K562 (cell line): Measurements from ENCODE around the gene SF3B3. TPM values are rescaled to one million over a fixed set of nuclear protein-coding genes. Genes with fewer than 3 reads are reported as not detected.

Experiments
- ATAC-seq: fragments of 200-7000 bp; cut with Tn5 transposase; 3 replicates; pipeline ENCODE4 v1.9.1; 2020; ENCODE audit warnings: moderate library complexity
- BruUV-seq: library from RNA; stranded (reverse); fragments of 400-500 nt; replicated peaks from 2 replicates; lab custom pipeline; 2021; lab: Mats Ljungman, UMichigan
- CTCF ChIA-PET: fragments of 300-600 bp; formaldehyde crosslinking; extraction: SDS; loops from one replicate; lab custom pipeline; 2021; ENCODE audit warnings: low intra/inter-chr PET ratio; lab: Yijun Ruan, JAX
- POLR2A ChIA-PET: fragments of 300-600, 350-650 bp; sonication (Branson Sonifier 250); formaldehyde crosslinking; extraction: SDS; loops from one replicate; lab custom pipeline; 2021; ENCODE audit warnings: antibody characterized with exemption, inconsistent platforms; lab: Yijun Ruan, JAX
- DNase-seq, 4 experiments: peaks; one replicate each; pipeline versions ENCODE4 v3.0.0 to v3.0.0-alpha.2; 2011 to 2018; ENCODE audit warnings: low spot score in 3 of 4, mixed read lengths in 3 of 4; ENCODE audit errors: extremely low read depth in 1 of 4
- FAIRE-seq: peaks from 2 replicates; lab custom pipeline; 2011; peaks lifted over from hg19 to GRCh38; lab: Jason Lieb, UNC
- H2AFZ ChIP-seq: 2 replicates; pipeline ENCODE4 v1.6.0; 2011; ENCODE audit warnings: low read depth, low read length, control low read depth, inconsistent platforms
- H3K27ac ChIP-seq: fragments of 200-600 bp; 3 replicates; pipeline ENCODE4 v1.8.0; 2011; ENCODE audit warnings: low read depth, mild to moderate bottlenecking, control low read depth, inconsistent platforms, low read length, moderate library complexity, mixed read lengths; ENCODE audit errors: extremely low read depth
- H3K27me3 ChIP-seq, 2 experiments: fragments of 300-600 bp in 1 of 2; 2 replicates in 1 of 2; 3 replicates in 1 of 2; pipeline versions ENCODE4 v1.6.0 to v1.8.0; 2011; ENCODE audit warnings: inconsistent platforms in 2 of 2, low read length in 2 of 2, mild to moderate bottlenecking in 1 of 2, mixed read lengths in 1 of 2, moderate library complexity in 1 of 2; ENCODE audit not compliant: control insufficient read depth in 2 of 2, insufficient read depth in 2 of 2
- H3K36me3 ChIP-seq: fragments of 300-600 bp; 3 replicates; pipeline ENCODE4 v1.8.0; 2011; ENCODE audit warnings: mild to moderate bottlenecking, low read length, inconsistent platforms; ENCODE audit not compliant: control insufficient read depth, insufficient read depth
- H3K4me1 ChIP-seq, 2 experiments: fragments of 200-600 bp in 1 of 2; replicated peaks in 1 of 2; 2 replicates in 1 of 2; 3 replicates in 1 of 2; pipeline versions ENCODE4 v1.5.1 to v1.8.0; 2011; ENCODE audit warnings: inconsistent platforms in 2 of 2, low read length in 2 of 2, mild to moderate bottlenecking in 1 of 2, mixed read lengths in 1 of 2, moderate library complexity in 1 of 2; ENCODE audit not compliant: control insufficient read depth in 2 of 2, insufficient read depth in 2 of 2
- H3K4me2 ChIP-seq: 2 replicates; pipeline ENCODE4 v1.6.1; 2011; ENCODE audit warnings: low read length, control low read depth, inconsistent platforms, mixed read lengths; ENCODE audit not compliant: insufficient read depth
- H3K4me3 ChIP-seq: fragments of 200-600 bp; sonication (generic), shearing (Covaris generic); 2 replicates; pipeline ENCODE4 v1.5.1; 2016; ENCODE audit warnings: control low read depth, inconsistent platforms
- H3K79me2 ChIP-seq: fragments of 200-600 bp; 3 replicates; pipeline ENCODE4 v1.8.0; 2011; ENCODE audit warnings: low read length, inconsistent platforms; ENCODE audit not compliant: control insufficient read depth, insufficient read depth
- H3K9ac ChIP-seq, 2 experiments: 2 replicates each; pipeline versions ENCODE4 v1.6.0 to v1.6.1; 2011; ENCODE audit warnings: low read depth in 2 of 2, low read length in 2 of 2, control low read depth in 1 of 2, inconsistent platforms in 1 of 2, mild to moderate bottlenecking in 1 of 2, mixed read lengths in 1 of 2; ENCODE audit not compliant: insufficient read depth in 1 of 2
- H3K9me1 ChIP-seq: one replicate; pipeline ENCODE4 v1.6.0; 2011; ENCODE audit warnings: inconsistent platforms, mild to moderate bottlenecking, low read length, moderate library complexity; ENCODE audit not compliant: control insufficient read depth, insufficient read depth
- H3K9me3 ChIP-seq: replicated peaks from 2 replicates; pipeline ENCODE4 v1.5.1; 2011; ENCODE audit warnings: low read depth, low read length, inconsistent platforms; ENCODE audit not compliant: control insufficient read depth, insufficient read depth
- H4K20me1 ChIP-seq: replicated peaks from 2 replicates; pipeline ENCODE4 v1.6.1; 2011; ENCODE audit warnings: low read length, inconsistent platforms, mixed read lengths; ENCODE audit not compliant: control insufficient read depth, insufficient read depth
- BRD4 ChIP-seq: fragments of 200-600 bp; sonication (generic); IDR thresholded peaks from 2 replicates; pipeline ENCODE4 v1.6.1; 2017; ENCODE audit warnings: inconsistent platforms
- C11orf30 ChIP-seq: fragments of 450-650 bp; IDR thresholded peaks from 2 replicates; pipeline ENCODE4 v1.6.1; 2016; ENCODE audit warnings: low read depth, mild to moderate bottlenecking
- ETV6 ChIP-seq, 3 experiments: fragments of 150-350 bp in 1 of 3; sonication (generic) in 1 of 3; formaldehyde crosslinking in 1 of 3; IDR thresholded peaks; 2 replicates each; pipeline versions ENCODE4 v1.6.1 to v1.8.0; 2014 to 2022; ENCODE audit warnings: borderline replicate concordance in 2 of 3, low read depth in 2 of 3, antibody characterized with exemption in 1 of 3, low read length in 1 of 3, mild to moderate bottlenecking in 1 of 3, missing genetic modification reagents in 1 of 3
- GTF2B ChIP-seq: IDR thresholded peaks from 2 replicates; pipeline ENCODE4 v1.6.1; 2011; ENCODE audit not compliant: insufficient read length; ENCODE audit errors: extremely low read depth
- HMG20A ChIP-seq: fragments of 450-650 bp; formaldehyde crosslinking; conservative IDR thresholded peaks from 2 replicates; pipeline ENCODE4 v1.4.0; 2020; ENCODE audit warnings: mild to moderate bottlenecking, mixed read lengths
- NR2C2 ChIP-seq, 2 experiments: fragments of 200-800 bp in 1 of 2; sonication (Bioruptor generic) in 1 of 2; sonication (generic) in 1 of 2; formaldehyde crosslinking in 1 of 2; IDR thresholded peaks; 2 replicates each; pipeline versions ENCODE4 v1.6.1 to v1.8.0; 2016 to 2022; ENCODE audit warnings: mild to moderate bottlenecking in 1 of 2, missing compliant biosample characterization in 1 of 2, missing genetic modification characterization in 1 of 2, missing genetic modification reagents in 1 of 2
- RB1 ChIP-seq: fragments of 450-650 bp; IDR thresholded peaks from 2 replicates; pipeline ENCODE4 v1.6.1; 2017; ENCODE audit warnings: low read depth, mild to moderate bottlenecking
- ZNF431 ChIP-seq: sonication (generic); formaldehyde crosslinking; IDR thresholded peaks from 2 replicates; pipeline ENCODE4 v1.8.0; 2022; ENCODE audit warnings: mild to moderate bottlenecking, missing genetic modification reagents
- ZNF75A ChIP-seq: fragments of 450-650 bp; formaldehyde crosslinking; IDR thresholded peaks from 2 replicates; pipeline ENCODE4 v1.4.0; 2020; ENCODE audit warnings: mild to moderate bottlenecking
- ZNF766 ChIP-seq: fragments of 200-800 bp; sonication (Bioruptor generic); conservative IDR thresholded peaks from 2 replicates; pipeline ENCODE4 v1.6.1; 2016; ENCODE audit warnings: missing genetic modification characterization, missing compliant biosample characterization
- WGBS: fragments of 100-300 bp; shearing (Covaris generic); methylation state at CpG from one replicate; pipeline ENCODE4 v1.1.6; 2016; ENCODE audit warnings: low coverage, mixed read lengths; ENCODE audit not compliant: insufficient coverage; ENCODE audit errors: missing lambda C conversion rate; 5-methylcytosine and 5-hydroxymethylcytosine counted together
- in situ Hi-C: fragments of 300-500 bp; cut with MboI; formaldehyde crosslinking; loops from 4 replicates; pipeline ENCODE4 v1.15.0; 2018; ENCODE audit warnings: inconsistent platforms, mixed read lengths
- intact Hi-C: fragments of 100-400 bp; cut with micrococcal nuclease; formaldehyde crosslinking; loops from 2 replicates; pipeline ENCODE4 v1.14.2; 2022
- polyA plus RNA-seq, 8 experiments: library from polyadenylated mRNA; depleted of rRNA in 4 of 8; stranded (reverse) in 5 of 8; unstranded in 3 of 8; fragments of >200 nt; fragmentation: Nextera tagmentation in 2 of 8; fragmentation: Illumina TruSeq in 1 of 8; extraction: Ambion mirVana in 2 of 8; extraction: Trizol in 1 of 8; gene quantifications; 2 replicates each; pipeline versions ENCODE4 v1.2.1 to v1.2.3, GENCODE V29; 2011 to 2014; ENCODE audit warnings: inconsistent platforms in 1 of 8, missing spikeins in 1 of 8
- total RNA-seq, 7 experiments: library from RNA; depleted of rRNA in 6 of 7; stranded (reverse); fragments of >200 nt in 6 of 7; fragmentation: Illumina TruSeq in 2 of 7; extraction: Trizol in 2 of 7; gene quantifications; 2 replicates each; pipeline versions ENCODE4 v1.2.1 to v1.2.3, GENCODE V29; 2011 to 2021; ENCODE audit warnings: low replicate concordance in 1 of 7
- TF ChIP-seq, protein P1 (sequence below): fragments of 200-800 bp; sonication (Bioruptor generic); IDR thresholded peaks from 2 replicates; pipeline ENCODE4 v1.6.1; 2017; ENCODE audit warnings: missing genetic modification characterization, missing compliant biosample characterization

The SF3B3 gene
- total and polyA plus RNA-seq, 9 of the 15 experiments (the other 6 are each of a cell fraction or from before 2014, with no cell fraction given), result 98.9 to 546 (median 221) TPM

- CTCF ChIA-PET, result no interaction called here
- whole genome bisulfite sequencing, result 15% methylated on average over 6 of the region's 6 CpGs
- Histone ChIP-seq H3K4me2 (peak overlapping the region; percentile 89), H3K36me3 (peaks cover 60% of the 10 kb centered on the region), H2AFZ (no peak overlapping the region), H3K79me2 (peaks cover 94% of the 10 kb centered on the region), H3K9me1 (no peaks in the 10 kb centered on the region), H3K4me3 (peak overlapping the region; percentile 75), H3K9ac (peak overlapping the region; percentile 80 to 90; a peak in 3 of 4 replicates), H3K4me1 (peaks cover 2 to 13% of the 10 kb centered on the region in 2 experiments; a peak in 4 of 5 replicates), H4K20me1 (peaks cover 36% of the 10 kb centered on the region), H3K9me3 (no peaks in the 10 kb centered on the region), H3K27ac (peak overlapping the region; percentile 51; the same call in 2 of the 3 replicates), H3K27me3 (no peaks in the 10 kb centered on the region)
- intact Hi-C loops, result loop anchor here (10.0 kb wide), 2 partner anchors 128 to 242 kb away; partner anchors contain the start of gene AARS1
- DNase-seq, result peak in 1 of 4 experiments; percentile 19
- no TSS peak for BruUV-seq
- no peak for TF ChIP-seq ZNF75A (CRISPR knock-in tag)
- no peak for TF ChIP-seq ZNF766 (CRISPR knock-in tag)
- TF ChIP-seq, protein P1, sequence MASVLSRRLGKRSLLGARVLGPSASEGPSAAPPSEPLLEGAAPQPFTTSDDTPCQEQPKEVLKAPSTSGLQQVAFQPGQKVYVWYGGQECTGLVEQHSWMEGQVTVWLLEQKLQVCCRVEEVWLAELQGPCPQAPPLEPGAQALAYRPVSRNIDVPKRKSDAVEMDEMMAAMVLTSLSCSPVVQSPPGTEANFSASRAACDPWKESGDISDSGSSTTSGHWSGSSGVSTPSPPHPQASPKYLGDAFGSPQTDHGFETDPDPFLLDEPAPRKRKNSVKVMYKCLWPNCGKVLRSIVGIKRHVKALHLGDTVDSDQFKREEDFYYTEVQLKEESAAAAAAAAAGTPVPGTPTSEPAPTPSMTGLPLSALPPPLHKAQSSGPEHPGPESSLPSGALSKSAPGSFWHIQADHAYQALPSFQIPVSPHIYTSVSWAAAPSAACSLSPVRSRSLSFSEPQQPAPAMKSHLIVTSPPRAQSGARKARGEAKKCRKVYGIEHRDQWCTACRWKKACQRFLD, result no peak
- TF ChIP-seq RB1, result no peak
- TF ChIP-seq BRD4, result no peak
- no peak for TF ChIP-seq ZNF431 (CRISPR knock-in tag)
- TF ChIP-seq ETV6 (IDR thresholded peaks at IDR 0.05; ENCODE audit: borderline replicate concordance in 1 of 2, low read depth in 2 of 2, low read length in 1 of 2), result no peak
- TF ChIP-seq ETV6 (CRISPR knock-in tag; IDR thresholded peaks at IDR 0.05; ENCODE audit: borderline replicate concordance), result no peak
- no peak for TF ChIP-seq GTF2B
- TF ChIP-seq NR2C2 (CRISPR knock-in tag; IDR thresholded peaks at IDR 0.05), result no peak
- TF ChIP-seq NR2C2 (tag; IDR thresholded peaks at IDR 0.05), result no peak
- TF ChIP-seq C11orf30, result no peak
- no peak for TF ChIP-seq HMG20A (CRISPR knock-in tag)
- POLR2A ChIA-PET, result interaction anchor here (0.9 to 3.1 kb wide), 4 partner anchors 9 to 180 kb away, joined by 3 to 14 read pairs (median 6); partner anchors contain the start of gene DDX19A
- ATAC-seq, result no peak
- no peak for FAIRE-seq
- in situ Hi-C loops, result no loop called here
These were observed 2.8 kb downstream of the SF3B3 start for GRCh38 chr16:70526403-70526802.
